HG03175 (cell line): ENCODE results near the gene GPR156.
"Not testable (repeated sequence)": the region's sequence is repeated elsewhere in the genome, so short reads cannot be mapped to it uniquely, and the experiment has no call there.

Experiments
- ATAC-seq: cut with Tn5 transposase; IDR thresholded peaks from one replicate; pipeline ENCODE4 v1.9.1; 2021; ENCODE audit warnings: mild to moderate bottlenecking, moderate library complexity; ENCODE audit not compliant: unreplicated experiment

The GPR156 gene

GRCh38 chr3:120275618-120276017 is 9.4 kb downstream of the GPR156 start:
- no peak for ATAC-seq

GRCh38 chr3:120274739-120275167 is 10.3 kb downstream of the GPR156 start:
- no peak for ATAC-seq

GRCh38 chr3:120272286-120272685 is 12.7 kb downstream of the GPR156 start:
- no peak for ATAC-seq

- ATAC-seq: no peak
These were observed 19.0 kb downstream of the GPR156 start for GRCh38 chr3:120265989-120266388.

GRCh38 chr3:120264963-120265362 is 20.1 kb downstream of the GPR156 start:
- no peak for ATAC-seq

- ATAC-seq: no peak
These were observed 21.2 kb downstream of the GPR156 start for GRCh38 chr3:120263792-120264191.

- ATAC-seq: no peak
These were observed 27.0 kb downstream of the GPR156 start for GRCh38 chr3:120258009-120258408.

- ATAC-seq: no peak
These were observed 39.6 kb downstream of the GPR156 start for GRCh38 chr3:120245386-120245785.

GRCh38 chr3:120244834-120245225 is 40.2 kb downstream of the GPR156 start:
- ATAC-seq: no peak

- no peak for ATAC-seq
These were observed 45.4 kb downstream of the GPR156 start for GRCh38 chr3:120239644-120240043.

GRCh38 chr3:120227710-120228347 is 57.2 kb downstream of the GPR156 start:
- no peak for ATAC-seq

- no peak for ATAC-seq
These were observed 60.8 kb downstream of the GPR156 start for GRCh38 chr3:120224237-120224636.

GRCh38 chr3:120218981-120219380 is 66.0 kb downstream of the GPR156 start:
- ATAC-seq: no peak

- not testable (repeated sequence) for ATAC-seq
These were observed 68.4 kb downstream of the GPR156 start for GRCh38 chr3:120216633-120217032.

GRCh38 chr3:120214176-120214575 is 70.8 kb downstream of the GPR156 start:
- ATAC-seq: no peak

- ATAC-seq: no peak
These were observed 72.5 kb downstream of the GPR156 start for GRCh38 chr3:120212505-120212904.

- no peak for ATAC-seq
These were observed 75.6 kb downstream of the GPR156 start for GRCh38 chr3:120209425-120209824.

GRCh38 chr3:120204338-120204737 is 80.7 kb downstream of the GPR156 start:
- ATAC-seq: no peak

- ATAC-seq: no peak
These were observed 81.4 kb downstream of the GPR156 start for GRCh38 chr3:120203621-120204020.

GRCh38 chr3:120203016-120203415 is 82.0 kb downstream of the GPR156 start:
- no peak for ATAC-seq

GRCh38 chr3:120202363-120202762 is 82.7 kb downstream of the GPR156 start:
- no peak for ATAC-seq

- ATAC-seq: no peak
These were observed 84.4 kb downstream of the GPR156 start for GRCh38 chr3:120200493-120201235.
